Endodermal cell (in vitro differentiated cells): ENCODE data around the gene CISH. TPM values are rescaled to one million over a fixed set of nuclear protein-coding genes. Genes with fewer than 3 reads are reported as not detected.

Experiments used
- DNase-seq: peaks from one replicate; pipeline ENCODE4 v3.0.0-alpha.2; 2017
- H3K27ac ChIP-seq: 2 replicates; pipeline ENCODE4 v1.5.1; 2013; ENCODE audit warnings: mild to moderate bottlenecking, low read depth, low read length, moderate library complexity
- H3K27me3 ChIP-seq: 2 replicates; pipeline ENCODE4 v1.6.1; 2013; ENCODE audit warnings: mild to moderate bottlenecking, low read length, moderate library complexity; ENCODE audit not compliant: insufficient read depth, control insufficient read depth, poor library complexity, severe bottlenecking
- H3K36me3 ChIP-seq: 2 replicates; pipeline ENCODE4 v1.7.0; 2013; ENCODE audit warnings: mild to moderate bottlenecking, low read length, moderate library complexity; ENCODE audit not compliant: control insufficient read depth, insufficient read depth
- H3K4me1 ChIP-seq: one replicate; pipeline ENCODE4 v1.7.0; 2013; ENCODE audit warnings: low read length; ENCODE audit not compliant: control insufficient read depth, insufficient read depth
- H3K4me3 ChIP-seq: 2 replicates; pipeline ENCODE4 v1.5.1; 2013; ENCODE audit warnings: mild to moderate bottlenecking, low read length, moderate library complexity
- H3K9ac ChIP-seq: 2 replicates; pipeline ENCODE4 v1.6.1; 2013; ENCODE audit warnings: mild to moderate bottlenecking, low read length, moderate library complexity; ENCODE audit not compliant: poor library complexity, severe bottlenecking; ENCODE audit errors: extremely low read depth
- H3K9me3 ChIP-seq: 2 replicates; pipeline ENCODE4 v1.6.1; 2013; ENCODE audit warnings: mild to moderate bottlenecking, low read length, moderate library complexity; ENCODE audit not compliant: control insufficient read depth
- H3K27ac Mint-ChIP-seq: 2 replicates; pipeline ENCODE4 v1.8.0; 2020; ENCODE audit warnings: mixed read lengths
- H3K27me3 Mint-ChIP-seq: 2 replicates; pipeline ENCODE4 v1.8.0; 2021; ENCODE audit warnings: mild to moderate bottlenecking, mixed read lengths; ENCODE audit not compliant: insufficient read depth
- H3K36me3 Mint-ChIP-seq: 2 replicates; pipeline ENCODE4 v1.8.0; 2020; ENCODE audit warnings: low read depth, mixed read lengths
- H3K4me1 Mint-ChIP-seq: 2 replicates; pipeline ENCODE4 v1.8.0; 2020; ENCODE audit warnings: mixed read lengths
- H3K4me3 Mint-ChIP-seq: 2 replicates; pipeline ENCODE4 v1.8.0; 2020; ENCODE audit warnings: mild to moderate bottlenecking, moderate library complexity, mixed read lengths
- H3K9me3 Mint-ChIP-seq: 2 replicates; pipeline ENCODE4 v1.8.0; 2020; ENCODE audit warnings: mild to moderate bottlenecking, mixed read lengths
- WGBS, 2 experiments: methylation state at CpG; one replicate each; pipeline versions ENCODE4 v1.1.5 to v1.1.7; 2013; ENCODE audit warnings: missing lambda C conversion rate in 2 of 2, mixed read lengths in 1 of 2; ENCODE audit not compliant: insufficient coverage in 1 of 2, insufficient read length in 1 of 2; 5-methylcytosine and 5-hydroxymethylcytosine counted together
- total RNA-seq, 2 donors: library from RNA; stranded (reverse); fragmentation: NEBNext Ultra II Directional in 1 of 2; extraction: Animal tissue kit (Norgen Biotek cat#: 25700) in 1 of 2; gene quantifications; 2 replicates in 1 of 2; 3 replicates in 1 of 2; pipeline ENCODE4 v1.2.1, GENCODE V29; 2021
- TF ChIP-seq, protein P1 (sequence below): fragments of 200-600 bp; sonication (generic); conservative IDR thresholded peaks from 2 replicates; pipeline ENCODE4 v1.5.0; 2021; ENCODE audit warnings: antibody characterized with exemption, mild to moderate bottlenecking

CISH gene
- total RNA-seq, 2 donors from 2014 or later, result 1.2 to 2.0 TPM

DNA sequence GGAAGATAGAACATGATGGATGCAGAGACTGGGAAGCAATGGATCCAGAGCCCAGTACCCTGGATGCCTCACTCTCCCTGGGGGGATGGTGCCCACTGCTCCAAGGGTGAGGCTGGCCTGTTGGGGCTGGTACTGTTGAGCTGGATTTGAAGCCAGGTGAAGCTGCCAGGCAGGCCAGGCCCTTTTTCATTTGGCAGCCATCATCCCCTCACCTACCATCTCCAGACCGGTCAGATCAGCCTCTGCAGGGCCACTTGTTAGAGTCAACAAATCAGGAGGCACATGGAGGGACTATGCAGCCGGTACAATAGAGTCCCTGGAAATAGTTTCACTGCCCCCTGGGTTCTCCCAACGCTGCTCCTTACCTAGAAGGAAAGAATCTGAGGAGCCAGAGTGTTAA lies 11.3 kb upstream of the CISH start:
- Mint-ChIP-seq H3K4me3 (no peak overlapping the region), H3K9me3 (no peaks in the 10 kb centered on the region), H3K27me3 (no peaks in the 10 kb centered on the region), H3K27ac (peak overlapping the region; percentile 72), H3K36me3 (peaks cover 5% of the 10 kb centered on the region), H3K4me1 (peaks cover 34% of the 10 kb centered on the region)
- H3K27me3 ChIP-seq, result no peaks in the 10 kb centered on the region
- no peak overlapping the region for H3K4me3 ChIP-seq
- no peaks in the 10 kb centered on the region for H3K9me3 ChIP-seq
- 70% methylated on average over 3 of the region's 3 CpGs for WGBS, 2 experiments
- H3K27ac ChIP-seq, result no peak overlapping the region
- no peak overlapping the region for H3K9ac ChIP-seq
- TF ChIP-seq, protein P1, sequence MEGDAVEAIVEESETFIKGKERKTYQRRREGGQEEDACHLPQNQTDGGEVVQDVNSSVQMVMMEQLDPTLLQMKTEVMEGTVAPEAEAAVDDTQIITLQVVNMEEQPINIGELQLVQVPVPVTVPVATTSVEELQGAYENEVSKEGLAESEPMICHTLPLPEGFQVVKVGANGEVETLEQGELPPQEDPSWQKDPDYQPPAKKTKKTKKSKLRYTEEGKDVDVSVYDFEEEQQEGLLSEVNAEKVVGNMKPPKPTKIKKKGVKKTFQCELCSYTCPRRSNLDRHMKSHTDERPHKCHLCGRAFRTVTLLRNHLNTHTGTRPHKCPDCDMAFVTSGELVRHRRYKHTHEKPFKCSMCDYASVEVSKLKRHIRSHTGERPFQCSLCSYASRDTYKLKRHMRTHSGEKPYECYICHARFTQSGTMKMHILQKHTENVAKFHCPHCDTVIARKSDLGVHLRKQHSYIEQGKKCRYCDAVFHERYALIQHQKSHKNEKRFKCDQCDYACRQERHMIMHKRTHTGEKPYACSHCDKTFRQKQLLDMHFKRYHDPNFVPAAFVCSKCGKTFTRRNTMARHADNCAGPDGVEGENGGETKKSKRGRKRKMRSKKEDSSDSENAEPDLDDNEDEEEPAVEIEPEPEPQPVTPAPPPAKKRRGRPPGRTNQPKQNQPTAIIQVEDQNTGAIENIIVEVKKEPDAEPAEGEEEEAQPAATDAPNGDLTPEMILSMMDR, result no peak
- peaks cover 23% of the 10 kb centered on the region for H3K4me1 ChIP-seq
- no peak for DNase-seq
- H3K36me3 ChIP-seq, result no peaks in the 10 kb centered on the region

DNA sequence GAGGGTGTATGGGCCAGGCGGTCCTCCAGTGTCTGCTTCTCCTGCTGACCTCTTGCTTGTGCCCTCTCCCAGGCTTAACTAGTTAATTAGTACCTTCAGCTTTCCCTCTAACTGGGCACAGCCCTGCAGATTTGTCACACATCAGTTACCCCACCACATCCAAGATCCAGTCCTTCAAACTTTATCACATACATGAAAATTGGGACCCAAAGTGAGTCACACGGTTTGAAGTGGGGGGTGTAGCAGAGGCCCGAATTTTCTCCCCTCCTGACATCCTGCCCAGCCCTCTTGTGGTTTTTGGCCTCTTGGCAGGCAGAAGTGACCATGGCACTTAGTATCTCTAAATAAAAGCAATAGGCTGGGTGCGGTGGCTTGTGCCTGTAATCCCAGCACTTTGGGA lies 9.2 kb upstream of the CISH start:
- DNase-seq, result no peak
- H3K27ac ChIP-seq, result no peak overlapping the region
- H3K4me1 Mint-ChIP-seq, result peaks cover 37% of the 10 kb centered on the region
- no peaks in the 10 kb centered on the region for H3K9me3 ChIP-seq
- no peaks in the 10 kb centered on the region for H3K27me3 ChIP-seq
- 90 to 93% methylated on average over 4 of the region's 4 CpGs for WGBS, 2 experiments
- TF ChIP-seq, protein P1, result no peak
- peaks cover 22% of the 10 kb centered on the region for H3K4me1 ChIP-seq
- H3K4me3 Mint-ChIP-seq, result no peak overlapping the region
- no peaks in the 10 kb centered on the region for H3K27me3 Mint-ChIP-seq
- H3K9ac ChIP-seq, result no peak overlapping the region
- H3K9me3 Mint-ChIP-seq, result no peaks in the 10 kb centered on the region
- no peaks in the 10 kb centered on the region for H3K36me3 ChIP-seq
- H3K27ac Mint-ChIP-seq, result no peak overlapping the region
- no peak overlapping the region for H3K4me3 ChIP-seq
- peaks cover 5% of the 10 kb centered on the region for H3K36me3 Mint-ChIP-seq

DNA sequence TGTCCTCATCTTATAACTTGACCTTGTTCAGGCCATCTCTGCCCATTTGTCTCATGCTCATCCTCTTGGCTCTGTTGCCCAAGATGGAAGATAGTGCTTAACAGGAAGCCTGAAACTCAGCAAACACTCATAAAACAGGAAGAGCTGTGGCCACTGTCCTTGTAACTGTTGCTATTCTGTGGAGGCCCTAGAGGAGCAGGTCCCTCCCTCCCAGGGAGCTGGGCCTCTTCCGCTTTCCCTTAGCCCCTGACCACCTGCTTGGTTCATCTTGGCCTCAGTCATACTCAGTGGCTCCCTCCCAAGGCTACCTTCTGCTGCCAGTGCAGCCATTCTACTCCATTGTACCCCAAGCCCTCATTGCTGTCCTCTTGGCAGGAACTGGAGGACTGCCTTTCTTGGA lies 8.8 kb upstream of the CISH start:
- Histone ChIP-seq H3K4me1 (peaks cover 18% of the 10 kb centered on the region), H3K9me3 (no peaks in the 10 kb centered on the region), H3K36me3 (no peaks in the 10 kb centered on the region), H3K4me3 (no peak overlapping the region), H3K27me3 (no peaks in the 10 kb centered on the region), H3K27ac (no peak overlapping the region), H3K9ac (no peak overlapping the region)
- Mint-ChIP-seq H3K27ac (no peak overlapping the region), H3K4me3 (no peak overlapping the region), H3K4me1 (peaks cover 34% of the 10 kb centered on the region), H3K9me3 (no peaks in the 10 kb centered on the region), H3K36me3 (peaks cover 5% of the 10 kb centered on the region), H3K27me3 (no peaks in the 10 kb centered on the region)
- 83 to 86% methylated on average over 1 of the region's 1 CpG for WGBS, 2 experiments
- no peak for DNase-seq
- TF ChIP-seq, protein P1, result peak; percentile 29
